Glomerular visceral epithelial cell (primary cell): ENCODE data around the gene LEMD1.
"Not testable (repeated sequence)": the region's sequence is repeated elsewhere in the genome, so short reads cannot be mapped to it uniquely, and the experiment has no call there.

Source experiments
- DNase-seq: peaks from one replicate; pipeline ENCODE4 v3.0.0-alpha.2; 2016; ENCODE audit errors: extremely low spot score

The LEMD1 gene

DNA sequence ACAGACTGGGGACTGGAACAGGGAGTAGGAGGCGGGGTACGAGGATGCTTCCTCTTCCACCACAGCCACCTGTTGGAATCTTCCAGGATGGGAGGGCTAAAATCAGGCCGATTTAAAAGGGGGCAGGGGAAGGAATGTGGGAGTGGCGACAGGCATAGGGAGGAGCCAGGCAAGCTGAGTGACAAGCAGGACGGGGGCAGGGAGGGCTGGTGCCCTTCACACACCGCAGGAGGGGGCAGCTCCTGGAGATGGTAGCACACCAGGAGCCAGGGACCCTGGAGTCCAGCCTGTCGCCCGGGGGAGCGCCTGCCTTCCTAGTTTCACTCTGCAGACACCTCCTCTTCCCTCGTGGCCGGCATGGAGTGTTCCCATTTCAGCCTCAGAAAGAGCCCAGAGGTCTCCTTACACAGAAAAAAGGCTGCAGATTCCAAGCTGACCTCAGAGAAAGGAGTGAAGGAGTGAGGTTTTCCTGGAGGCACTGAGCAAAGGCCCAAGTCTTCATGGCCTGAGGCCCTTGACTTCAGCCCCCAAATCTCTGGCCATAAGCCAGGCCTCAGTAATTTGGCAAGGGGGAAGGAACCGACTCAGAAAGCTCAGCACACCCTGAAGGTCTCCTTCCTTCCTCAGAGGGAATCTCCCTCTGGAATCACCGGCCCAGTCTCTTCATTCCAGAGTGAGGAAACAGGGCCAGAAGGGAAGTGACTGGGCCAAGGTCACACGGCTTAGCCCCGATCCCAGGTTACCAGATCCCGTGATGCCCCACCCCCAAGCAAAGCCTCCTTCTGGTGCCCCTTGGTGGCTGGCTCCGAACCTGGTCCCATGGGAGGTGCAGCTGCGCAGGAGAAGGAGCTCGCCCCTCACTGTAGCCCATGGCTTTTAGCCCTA lies 25.8 kb upstream of the LEMD1 start:
- DNase-seq: no peak

DNA sequence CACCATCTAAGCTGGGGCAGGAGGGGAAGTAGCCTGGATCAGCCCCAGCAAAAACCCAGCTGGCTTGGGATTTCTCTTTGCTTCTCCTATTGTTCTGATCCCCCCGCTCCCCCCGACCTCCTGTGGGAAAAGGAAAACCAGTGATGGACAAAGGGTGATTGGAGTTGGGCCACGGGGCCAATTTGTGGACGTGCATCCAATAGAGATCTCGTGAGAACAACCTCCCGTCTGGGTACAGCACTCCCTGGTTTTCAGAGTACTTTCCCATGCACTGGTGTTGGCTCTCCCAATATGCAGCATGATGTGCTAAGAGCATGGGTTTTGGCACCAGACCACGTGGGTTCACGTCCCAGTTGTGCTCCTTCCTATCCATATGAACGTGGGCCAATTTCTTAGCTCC lies 25.0 kb upstream of the LEMD1 start:
- no peak for DNase-seq

- no peak for DNase-seq
These were observed 23.7 kb upstream of the LEMD1 start for GRCh38 chr1:205445646-205445935.

- DNase-seq: peak; percentile 40
These were observed 23.2 kb upstream of the LEMD1 start for GRCh38 chr1:205444931-205445645.

DNA sequence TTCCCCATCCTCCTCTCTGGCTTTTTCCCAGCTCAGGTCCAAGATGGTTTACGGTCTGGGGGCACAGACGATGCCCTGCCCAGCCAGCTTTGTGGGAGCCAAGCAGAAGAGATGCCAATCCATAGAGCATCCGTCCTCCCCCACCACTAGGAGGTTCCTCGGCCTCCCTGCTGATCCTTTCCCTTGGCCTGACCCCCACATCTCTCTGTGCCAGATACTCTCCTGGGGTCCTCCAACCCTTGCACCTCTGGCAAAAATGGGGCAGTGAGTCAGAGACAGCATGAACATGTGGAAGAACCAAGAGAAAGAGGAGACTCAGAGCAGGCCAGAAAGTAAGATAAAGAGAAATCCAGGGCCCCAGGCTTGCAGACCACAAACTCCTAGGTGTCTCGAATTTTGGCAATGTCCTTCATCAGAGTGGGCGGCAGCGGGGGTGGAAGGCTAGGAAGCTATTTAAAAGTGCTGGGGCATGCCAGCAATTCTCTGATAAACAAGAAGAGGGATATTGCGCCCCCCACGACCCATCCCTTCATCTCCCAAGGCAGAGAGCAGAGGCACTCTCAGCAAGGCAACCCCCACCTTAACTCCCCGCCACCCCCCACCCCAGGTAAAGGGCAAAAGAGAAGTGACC lies 22.6 kb upstream of the LEMD1 start:
- DNase-seq: no peak

DNA sequence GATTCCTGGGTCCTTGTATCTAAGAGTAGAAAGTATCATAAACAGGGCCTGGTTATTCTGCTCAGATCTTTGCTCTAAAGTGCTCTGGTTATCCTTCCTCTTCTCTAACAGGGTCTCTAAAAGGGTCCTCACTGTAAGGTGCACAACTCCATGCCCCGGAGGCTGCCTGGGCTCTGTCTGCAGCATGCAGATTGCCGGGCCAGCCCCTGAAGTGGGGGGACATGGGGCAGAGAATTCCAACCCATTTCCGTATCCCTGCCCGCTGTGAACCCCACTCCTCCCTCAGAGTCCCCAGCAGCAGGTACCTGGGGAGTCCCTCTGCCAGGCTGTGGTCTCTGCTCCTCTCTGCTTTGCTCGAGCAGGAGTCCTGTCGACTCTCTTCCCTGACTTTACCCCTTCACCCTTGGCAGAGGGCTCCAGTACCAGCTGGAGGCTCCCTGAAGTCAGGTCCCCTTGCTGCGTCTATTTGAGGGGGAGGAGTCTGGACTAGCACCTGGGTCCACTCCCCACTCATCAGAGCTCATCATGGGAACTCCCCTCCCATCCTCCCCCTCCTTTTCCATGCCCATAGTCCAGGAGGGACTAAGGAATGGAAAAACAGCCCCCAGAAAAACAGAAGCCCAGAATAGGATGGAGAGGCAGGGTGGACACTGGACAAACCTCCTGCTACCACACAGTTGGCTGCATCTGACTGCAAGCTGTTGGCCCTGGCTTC lies 21.9 kb upstream of the LEMD1 start:
- no peak for DNase-seq

DNA sequence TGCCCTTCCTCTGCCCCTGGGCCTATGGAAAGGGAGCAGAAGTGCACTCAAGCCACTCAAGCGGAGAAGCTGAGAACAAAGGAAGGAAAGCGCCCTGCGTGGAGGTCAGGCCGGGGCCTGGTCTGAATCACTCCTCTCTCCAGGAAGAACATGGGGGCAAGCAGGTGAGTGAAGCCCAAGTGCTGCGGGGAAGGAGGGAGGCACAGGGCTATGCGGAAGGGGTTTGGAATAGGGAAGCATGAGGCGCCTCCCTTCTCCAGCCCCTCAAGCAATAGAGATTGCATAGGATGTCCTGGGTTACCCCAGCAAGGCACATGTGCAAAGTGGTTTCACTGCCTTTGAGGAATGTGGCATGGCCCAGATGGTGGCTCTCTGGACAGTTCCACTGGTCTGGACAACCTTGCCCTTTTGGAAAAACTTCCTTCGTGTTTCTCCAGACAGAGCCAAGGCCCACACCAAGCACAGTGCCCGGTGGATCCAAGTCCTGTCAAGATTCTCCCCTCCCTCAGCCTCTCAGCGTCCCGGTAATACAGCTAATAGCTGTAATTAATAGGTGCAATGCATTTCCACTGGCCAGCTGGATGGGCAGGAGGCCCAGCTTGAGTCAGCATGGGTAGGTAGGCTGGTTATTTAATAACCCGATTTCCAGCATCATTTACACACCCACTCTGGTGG lies 20.3 kb upstream of the LEMD1 start:
- DNase-seq: peak; percentile 86

- no peak for DNase-seq
These were observed 19.8 kb upstream of the LEMD1 start for GRCh38 chr1:205441716-205442050.

- no peak for DNase-seq
These were observed 19.4 kb upstream of the LEMD1 start for GRCh38 chr1:205441318-205441633.

GRCh38 chr1:205440476-205441317 lies 18.8 kb upstream of the LEMD1 start:
- DNase-seq: peak; percentile 93

GRCh38 chr1:205440121-205440475 lies 18.2 kb upstream of the LEMD1 start:
- DNase-seq: no peak

GRCh38 chr1:205438213-205439158 lies 16.6 kb upstream of the LEMD1 start:
- peak; percentile 84 for DNase-seq

DNA sequence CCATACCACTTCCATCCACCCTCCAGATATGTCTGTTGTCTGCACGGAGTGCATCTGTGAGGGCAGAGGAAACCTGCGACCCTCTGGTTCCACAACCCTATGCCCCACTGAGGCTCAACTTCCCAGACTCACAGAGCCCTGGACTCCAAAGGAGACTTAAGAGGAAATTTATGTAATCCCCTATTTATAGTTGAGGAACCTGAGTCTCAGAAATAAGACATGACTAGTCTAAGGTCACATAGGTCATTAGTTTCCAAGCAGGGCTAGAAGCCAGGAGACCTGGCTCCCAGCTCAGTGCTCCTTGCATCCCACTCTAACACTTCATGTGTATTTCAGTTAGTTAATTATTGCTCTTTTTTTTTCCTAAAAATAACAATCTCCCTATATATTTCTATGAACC lies 15.7 kb upstream of the LEMD1 start:
- no peak for DNase-seq

DNA sequence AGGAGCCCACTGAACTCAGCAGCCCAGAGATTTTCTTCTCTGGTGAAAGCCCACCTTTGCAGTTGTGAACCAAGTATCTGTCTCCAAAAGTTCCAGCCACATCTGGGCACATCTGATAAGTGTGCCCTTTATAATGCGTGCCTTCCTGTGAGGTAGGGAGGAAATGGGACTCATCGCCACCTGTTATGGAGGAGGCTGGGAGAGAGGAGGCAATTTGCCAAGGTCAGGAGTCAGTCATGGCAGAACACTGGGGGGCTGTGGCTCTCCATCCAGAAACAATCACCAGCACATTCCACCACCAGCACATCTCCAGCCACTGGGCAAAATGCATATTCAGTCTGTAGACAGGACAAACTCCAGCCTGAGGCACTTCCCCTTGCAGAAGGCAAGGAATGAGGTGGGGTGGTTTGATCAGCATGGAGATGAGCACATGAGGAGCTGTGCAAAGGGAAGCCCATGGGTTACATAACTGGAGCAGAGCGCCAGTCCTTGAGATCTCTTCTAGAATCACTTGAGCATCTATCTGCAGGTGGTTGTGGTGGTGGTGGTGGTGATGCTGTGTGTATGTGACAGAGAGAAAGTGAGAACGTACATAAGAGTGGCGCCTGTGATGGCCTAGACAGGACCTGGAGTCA lies 15.0 kb upstream of the LEMD1 start:
- no peak for DNase-seq

DNA sequence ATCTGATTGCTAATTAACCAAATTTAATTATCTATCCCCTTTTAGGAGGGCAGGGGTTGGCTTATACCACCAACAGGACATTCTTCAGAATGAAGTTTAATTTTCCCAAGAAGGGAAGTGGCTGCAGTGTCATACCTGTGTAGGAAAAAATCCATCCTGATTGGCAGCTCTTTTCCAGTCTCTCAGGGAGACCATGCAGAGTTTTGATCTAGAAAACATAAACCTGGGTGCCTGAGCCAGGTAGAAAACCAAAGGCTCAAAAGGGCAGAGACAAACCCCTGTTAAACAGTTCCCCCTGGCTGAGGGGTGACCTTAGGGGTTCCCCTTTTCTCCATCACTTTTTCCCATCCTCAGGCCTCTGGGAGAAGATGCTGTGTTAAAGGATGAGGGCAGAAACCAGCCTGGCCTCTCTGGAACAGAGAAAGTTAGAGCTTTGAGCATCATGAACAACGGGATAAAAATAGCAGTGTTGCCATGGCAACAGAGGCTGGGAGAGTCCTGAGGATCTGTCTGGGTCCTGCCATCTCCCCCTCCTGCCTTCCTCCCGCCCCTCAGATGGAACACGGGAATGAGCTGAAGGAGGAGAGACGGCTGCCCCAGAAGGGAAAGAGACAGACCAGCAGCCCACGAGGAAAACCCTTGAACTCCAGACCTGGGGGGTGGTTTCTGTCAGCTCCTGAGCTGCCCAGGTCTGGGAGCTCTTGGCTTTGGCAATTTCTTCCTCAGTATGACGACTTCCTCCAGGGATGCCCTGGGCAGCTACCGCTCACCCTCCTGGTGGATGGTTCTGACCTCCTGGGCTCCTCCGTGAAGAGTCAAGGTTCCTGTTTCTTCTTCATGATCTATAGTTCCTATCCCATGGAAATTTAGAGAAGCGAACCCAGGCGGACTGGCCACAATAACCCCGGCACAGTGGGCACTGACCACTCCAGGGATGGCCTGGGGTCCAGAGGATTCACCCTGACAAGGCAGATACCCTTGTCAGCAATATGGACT lies 14.0 kb upstream of the LEMD1 start:
- no peak for DNase-seq

DNA sequence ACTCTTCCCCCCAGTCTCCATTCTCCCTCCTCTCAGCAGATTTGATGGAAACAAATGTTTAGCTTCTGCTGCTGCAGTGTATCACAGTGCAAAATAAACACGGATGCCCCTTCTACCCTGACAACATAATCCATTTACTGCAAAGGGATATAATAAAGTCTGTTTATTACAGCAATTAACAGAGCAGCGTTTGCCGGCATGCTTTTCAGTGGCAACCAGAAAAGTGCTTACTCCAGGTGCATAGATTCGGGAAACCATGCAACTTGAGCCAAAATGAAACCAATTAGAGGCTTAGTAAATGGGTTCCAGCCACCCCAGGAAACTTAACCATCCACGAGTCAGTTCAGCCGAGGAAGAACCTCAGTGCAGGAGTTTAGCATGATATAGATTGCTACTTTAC lies 12.9 kb upstream of the LEMD1 start:
- DNase-seq: no peak

GRCh38 chr1:205432692-205433091 lies 10.8 kb upstream of the LEMD1 start:
- DNase-seq: not testable (repeated sequence)

GRCh38 chr1:205432116-205432515 lies 10.3 kb upstream of the LEMD1 start:
- DNase-seq: no peak
